ENCODE measurements around the gene BCAN.
A peak's percentile ranks its signal among the peaks of the same experiment; 100 is the strongest.

BCAN gene

GRCh38 chr1:156657741-156658319 lies 15.9 kb downstream of the BCAN start:
- DNase-seq (ENCODE audit: low read depth, low spot score) = no peak
- TF ChIP-seq CTCF (IDR thresholded peaks at IDR 0.05; ENCODE audit: insufficient read depth, low read length, missing control alignments) = no peak
- POLR2A ChIA-PET = interaction anchor here (0.6 kb wide), 1 partner anchor 44 kb away, joined by 3 read pairs; no protein-coding TSS in a partner anchor
- H3K4me3 ChIP-seq (ENCODE audit: low read depth, low read length) = no peak overlapping the region; the same call in 1 of the 2 replicates
- CTCF ChIA-PET = interaction anchor here (0.6 to 13.1 kb wide), 37 partner anchors 9 to 273 kb away, joined by 3 to 506 read pairs (median 5); partner anchors contain the start of genes BCAN, CRABP2, HAPLN2 and IQGAP3

DNA sequence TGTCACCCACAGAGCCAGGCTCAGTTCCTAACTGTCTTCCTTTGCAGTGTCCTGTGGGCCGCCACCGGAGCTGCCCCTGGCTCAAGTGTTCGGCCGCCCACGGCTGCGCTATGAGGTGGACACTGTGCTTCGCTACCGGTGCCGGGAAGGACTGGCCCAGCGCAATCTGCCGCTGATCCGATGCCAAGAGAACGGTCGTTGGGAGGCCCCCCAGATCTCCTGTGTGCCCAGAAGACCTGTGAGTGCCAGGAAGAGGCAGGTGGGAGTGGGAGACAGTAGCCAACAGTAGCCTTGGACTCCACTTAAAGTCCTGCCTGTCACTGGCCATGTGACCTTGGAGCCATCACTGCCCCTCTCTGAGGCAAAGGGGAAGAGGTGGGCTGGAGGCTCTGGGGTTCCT lies 16.6 kb downstream of the BCAN start:
- DNase-seq (ENCODE audit: low read depth, low spot score) = no peak
- ChIA-PET POLR2A (interaction anchor here (0.6 kb wide), 1 partner anchor 45 kb away, joined by 3 read pairs; no protein-coding TSS in a partner anchor), CTCF (interaction anchor here (0.6 to 13.1 kb wide), 35 partner anchors 8 to 273 kb away, joined by 3 to 506 read pairs (median 6); partner anchors contain the start of genes BCAN, CRABP2, HAPLN2 and ISG20L2)
- no peak overlapping the region for H3K4me3 ChIP-seq (ENCODE audit: low read depth, low read length)
- TF ChIP-seq CTCF (IDR thresholded peaks at IDR 0.05; ENCODE audit: insufficient read depth, low read length, missing control alignments) = no peak

DNA sequence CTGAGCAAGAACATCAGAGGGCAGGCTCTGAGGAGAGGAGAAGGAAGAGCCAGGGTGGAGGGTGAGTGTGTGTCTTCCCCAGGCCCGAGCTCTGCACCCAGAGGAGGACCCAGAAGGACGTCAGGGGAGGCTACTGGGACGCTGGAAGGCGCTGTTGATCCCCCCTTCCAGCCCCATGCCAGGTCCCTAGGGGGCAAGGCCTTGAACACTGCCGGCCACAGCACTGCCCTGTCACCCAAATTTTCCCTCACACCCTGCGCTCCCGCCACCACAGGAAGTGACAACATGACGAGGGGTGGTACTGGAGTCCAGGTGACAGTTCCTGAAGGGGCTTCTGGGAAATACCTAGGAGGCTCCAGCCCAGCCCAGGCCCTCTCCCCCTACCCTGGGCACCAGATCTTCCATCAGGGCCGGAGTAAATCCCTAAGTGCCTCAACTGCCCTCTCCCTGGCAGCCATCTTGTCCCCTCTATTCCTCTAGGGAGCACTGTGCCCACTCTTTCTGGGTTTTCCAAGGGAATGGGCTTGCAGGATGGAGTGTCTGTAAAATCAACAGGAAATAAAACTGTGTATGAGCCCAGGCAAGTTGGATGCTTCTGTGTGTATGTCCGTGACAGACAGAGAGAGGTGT lies 17.1 kb downstream of the BCAN start:
- H3K4me3 ChIP-seq (ENCODE audit: low read depth, low read length) = no peak overlapping the region
- CTCF ChIA-PET = interaction anchor here (0.6 to 13.1 kb wide), 56 partner anchors 9 to 274 kb away, joined by 3 to 506 read pairs (median 4); partner anchors contain the start of genes BCAN, CRABP2, HAPLN2 and ISG20L2
- DNase-seq (ENCODE audit: low read depth, low spot score) = no peak
- TF ChIP-seq CTCF (IDR thresholded peaks at IDR 0.05; ENCODE audit: insufficient read depth, low read length, missing control alignments) = no peak
- POLR2A ChIA-PET = interaction anchor here (0.6 kb wide), 1 partner anchor 18 kb away, joined by 4 read pairs; the partner anchor contains the start of gene NES

DNA sequence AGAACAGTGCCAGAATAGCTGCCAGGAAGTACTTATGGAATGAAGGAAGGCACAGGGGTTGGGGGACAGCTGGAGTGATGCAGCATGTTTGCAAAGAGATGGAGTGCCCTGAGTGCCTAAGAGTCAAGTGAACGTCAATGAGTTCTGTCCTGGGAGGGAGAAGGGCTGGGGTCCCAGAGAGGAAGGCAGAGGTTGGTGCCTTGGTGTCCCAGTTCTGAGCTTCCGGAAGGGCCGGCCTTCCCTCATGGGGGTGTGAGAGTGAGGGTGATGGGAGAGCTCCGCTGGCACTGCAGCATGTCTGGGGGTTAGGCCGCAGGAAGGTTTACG lies 17.7 kb downstream of the BCAN start:
- POLR2A ChIA-PET = interaction anchor here (0.6 kb wide), 1 partner anchor 17 kb away, joined by 4 read pairs; the partner anchor contains the start of gene NES
- no peak for DNase-seq (ENCODE audit: low read depth, low spot score)
- H3K4me3 ChIP-seq (ENCODE audit: low read depth, low read length) = no peak overlapping the region
- TF ChIP-seq CTCF (IDR thresholded peaks at IDR 0.05; ENCODE audit: insufficient read depth, low read length, missing control alignments) = no peak
- CTCF ChIA-PET = interaction anchor here (0.6 to 13.1 kb wide), 50 partner anchors 9 to 269 kb away, joined by 3 to 506 read pairs (median 4); partner anchors contain the start of genes BCAN, CRABP2, GPATCH4 and HAPLN2

GRCh38 chr1:156659988-156660751 lies 18.3 kb downstream of the BCAN start:
- ChIA-PET POLR2A (interaction anchor here (1.7 kb wide), 1 partner anchor 17 kb away, joined by 14 read pairs; the partner anchor contains the start of gene NES), CTCF (interaction anchor here (0.5 to 13.1 kb wide), 54 partner anchors 8 to 274 kb away, joined by 3 to 506 read pairs (median 4); partner anchors contain the start of genes BCAN, CRABP2, GPATCH4 and HAPLN2)
- DNase-seq (ENCODE audit: low read depth, low spot score) = peak; percentile 77
- no peak overlapping the region for H3K4me3 ChIP-seq (ENCODE audit: low read depth, low read length)
- peak; percentile 100 for TF ChIP-seq CTCF (IDR thresholded peaks at IDR 0.05; ENCODE audit: insufficient read depth, low read length, missing control alignments)

Data from AG04449 (cell line).